HG02588 (cell line): Measurements from ENCODE around the gene GNG7.

Experiments used
- ATAC-seq: cut with Tn5 transposase; IDR thresholded peaks from one replicate; pipeline ENCODE4 v1.9.1; 2021; ENCODE audit warnings: mild to moderate bottlenecking, moderate library complexity; ENCODE audit not compliant: unreplicated experiment

Gene GNG7

GRCh38 chr19:2726904-2727639 lies 24.6 kb upstream of the GNG7 start:
- no peak for ATAC-seq

DNA sequence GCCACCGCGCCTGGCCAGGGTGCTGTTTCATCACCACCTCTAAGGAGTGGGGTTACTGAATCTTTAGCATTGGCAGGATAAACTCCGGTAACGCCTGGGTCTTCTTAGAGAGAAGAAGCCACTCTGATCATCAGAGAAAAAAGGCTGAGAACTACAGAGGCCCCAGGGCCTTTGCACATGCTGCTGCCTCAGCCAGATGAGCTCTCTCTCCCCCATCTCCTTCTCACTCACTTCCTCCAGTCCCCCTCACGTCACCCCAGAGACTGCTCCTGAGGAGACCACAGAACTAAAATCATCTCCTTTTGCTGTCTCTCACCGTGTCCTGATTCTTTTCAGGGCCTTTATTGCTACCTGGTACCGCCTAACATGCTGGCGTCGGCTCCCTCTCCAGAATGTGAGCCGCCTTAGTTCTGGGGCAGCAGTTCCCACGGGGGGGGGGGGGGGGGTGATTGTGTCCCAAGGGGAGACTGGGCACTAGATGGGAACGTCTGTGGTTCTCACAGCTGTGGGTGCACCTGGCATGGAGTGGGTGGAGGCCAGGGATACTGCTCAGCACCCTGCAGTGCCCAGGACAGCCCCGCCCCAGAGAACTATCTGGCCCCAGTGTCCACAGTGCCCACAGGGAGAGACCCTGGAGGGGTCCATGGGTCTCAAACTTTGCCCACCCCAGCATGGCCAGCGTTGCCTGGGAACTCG lies 23.8 kb upstream of the GNG7 start:
- no peak for ATAC-seq

GRCh38 chr19:2724148-2724557 lies 21.7 kb upstream of the GNG7 start:
- ATAC-seq = no peak

GRCh38 chr19:2723747-2724146 lies 21.3 kb upstream of the GNG7 start:
- no peak for ATAC-seq

DNA sequence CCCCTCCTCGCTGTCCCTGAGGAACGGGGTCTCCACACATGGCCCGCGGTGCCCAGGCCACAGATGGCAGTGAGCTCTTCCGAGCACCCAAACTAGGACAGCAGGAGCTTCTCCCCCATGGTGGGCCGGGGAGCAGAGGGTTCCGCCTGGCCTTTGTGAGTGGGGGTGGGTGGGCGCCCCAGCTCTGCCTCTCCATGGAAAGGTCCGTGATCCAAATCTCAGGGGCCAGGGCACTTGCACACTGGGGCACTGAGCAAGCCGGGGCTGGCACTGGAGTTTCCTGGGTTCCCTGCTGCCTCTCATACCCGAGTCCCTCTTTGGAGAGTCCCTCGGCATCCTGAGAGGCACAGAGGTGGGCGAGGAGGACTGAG lies 20.8 kb upstream of the GNG7 start:
- no peak for ATAC-seq

- no peak for ATAC-seq
These were observed 20.2 kb upstream of the GNG7 start for GRCh38 chr19:2722541-2723344.

- no peak for ATAC-seq
These were observed 19.4 kb upstream of the GNG7 start for GRCh38 chr19:2721570-2722540.

DNA sequence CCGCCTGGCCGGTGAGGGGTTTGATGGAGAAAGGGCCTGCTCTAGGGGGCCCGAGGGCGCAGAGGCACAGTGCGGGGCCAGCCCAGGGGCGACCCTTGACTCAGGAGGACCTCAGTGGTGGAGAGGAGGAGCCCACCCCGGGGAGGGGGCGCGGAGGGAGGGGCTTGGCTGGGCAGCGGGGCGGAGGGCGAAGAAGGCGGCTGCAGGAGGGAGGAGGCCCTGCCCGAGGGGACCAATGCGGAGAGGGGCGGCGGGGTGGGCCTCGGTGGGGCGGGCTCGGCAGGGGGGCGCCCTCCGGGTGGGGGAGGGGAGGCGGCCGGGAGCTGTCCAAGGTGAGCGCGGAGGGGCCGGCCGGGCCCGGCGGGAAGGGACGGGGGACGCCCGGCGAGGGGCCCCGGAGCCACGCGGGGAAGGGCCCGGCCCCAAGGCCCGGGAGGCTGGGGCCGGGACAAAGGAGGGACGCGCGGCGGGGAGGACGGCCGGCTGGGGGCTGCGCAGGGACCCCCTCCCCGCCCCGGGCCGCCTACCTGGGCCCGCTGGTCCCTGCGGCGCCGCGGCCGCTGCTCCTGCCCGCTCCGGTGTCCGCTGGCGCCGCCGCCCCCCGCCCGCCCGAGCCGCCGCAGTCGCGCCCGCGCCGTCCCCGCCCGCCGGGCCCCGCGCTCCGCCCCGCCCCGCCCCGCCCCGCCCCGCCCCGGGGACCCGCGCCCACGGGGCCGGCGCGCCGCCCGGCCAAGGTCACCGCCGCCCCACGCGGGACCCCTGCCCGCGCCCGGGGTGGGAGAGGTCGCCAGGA lies 18.5 kb upstream of the GNG7 start, which contains the start of gene DIRAS1:
TSS of gene DIRAS1 (minus strand) at position 596 of the 793 bp plus-strand sequence. CDS start 3,566 bp downstream, outside the sequence.
- no peak for ATAC-seq

DNA sequence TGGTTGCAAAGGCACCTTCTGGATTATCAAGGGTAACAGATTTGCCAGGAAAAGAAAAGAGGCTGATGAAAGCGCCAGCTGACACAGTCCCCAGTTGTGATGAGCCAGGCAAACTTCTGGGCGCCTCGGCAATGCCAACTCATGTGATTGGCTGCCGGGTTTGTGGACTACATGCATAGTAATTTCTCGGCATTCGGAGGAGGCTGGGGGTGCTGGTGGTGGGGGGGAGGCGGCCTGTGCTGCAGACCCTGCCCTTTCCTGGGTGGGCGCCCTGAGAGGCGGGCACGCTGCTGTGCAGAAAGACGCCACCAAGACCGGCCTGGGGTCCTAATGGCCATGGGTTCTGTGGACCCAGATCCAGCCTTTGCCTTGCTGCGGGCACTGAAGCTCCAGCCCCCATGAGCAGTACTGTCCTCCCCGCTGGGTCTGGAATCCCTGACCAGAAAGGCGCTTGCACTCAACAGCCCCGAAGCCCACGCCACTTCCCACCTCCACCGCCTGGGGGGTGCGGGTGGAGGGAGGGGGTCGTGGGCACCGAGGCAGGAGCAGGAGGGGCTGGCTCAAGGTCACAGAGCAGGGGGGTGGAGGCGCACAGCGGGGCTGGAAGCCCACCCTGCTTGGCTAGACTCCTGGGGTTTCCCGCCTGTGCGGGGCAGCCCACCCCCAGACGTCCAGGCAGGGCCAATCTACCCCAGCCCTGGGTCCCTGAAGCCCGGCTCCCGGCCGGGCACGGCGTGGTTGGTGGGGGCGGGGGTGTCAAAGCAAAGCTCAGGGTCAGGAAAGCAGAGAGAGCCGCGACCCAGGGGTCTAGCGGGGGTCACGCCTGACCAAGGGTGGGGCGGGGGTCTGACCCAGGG lies 17.7 kb upstream of the GNG7 start:
- ATAC-seq = no peak

GRCh38 chr19:2719232-2719735 lies 16.8 kb upstream of the GNG7 start:
- ATAC-seq = no peak

DNA sequence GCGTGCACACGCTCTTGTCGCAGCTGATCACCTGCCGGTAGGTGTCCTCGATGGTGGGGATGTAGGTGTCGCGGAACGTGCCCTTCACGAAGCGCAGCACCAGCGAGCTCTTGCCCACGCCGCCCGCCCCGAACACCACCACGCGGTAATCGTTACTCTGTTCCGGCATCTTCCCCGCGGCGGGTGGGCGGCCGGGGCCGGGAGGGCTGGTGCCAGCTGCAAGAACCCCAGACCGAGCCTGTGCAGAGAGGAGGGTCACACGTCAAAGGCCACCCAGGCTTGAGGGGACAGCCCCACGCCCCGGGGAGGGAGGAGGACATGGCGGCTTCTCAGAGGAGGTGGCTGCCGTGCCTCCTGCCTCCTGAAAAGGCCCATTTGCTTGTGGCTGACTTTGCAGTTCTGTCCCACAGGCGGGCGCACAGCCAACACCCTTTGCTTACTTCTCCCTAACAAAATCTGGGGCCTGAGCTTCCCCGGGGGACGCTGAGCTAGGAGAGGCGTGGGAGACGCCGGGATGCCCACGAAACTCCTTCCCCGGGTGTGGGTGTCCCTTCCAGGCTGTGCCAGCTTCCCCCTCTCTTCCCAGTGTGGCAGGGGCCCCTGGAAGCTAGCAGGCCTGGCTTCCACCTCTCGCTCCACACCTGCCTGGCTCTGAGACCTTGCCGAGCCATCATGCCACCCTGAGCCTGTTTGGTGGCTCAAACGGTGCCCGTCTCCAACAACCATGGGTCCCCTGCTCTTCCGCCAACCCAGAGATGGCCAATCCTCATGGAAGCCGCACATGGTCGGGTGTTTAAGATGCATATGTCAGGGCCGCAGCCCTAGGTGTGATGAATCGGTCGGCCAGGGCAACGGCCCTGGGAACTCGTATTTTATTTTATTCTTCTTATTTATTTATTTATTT lies 15.4 kb upstream of the GNG7 start:
- ATAC-seq = no peak

- ATAC-seq = no peak
These were observed 14.5 kb upstream of the GNG7 start for GRCh38 chr19:2716722-2717637.

GRCh38 chr19:2716275-2716650 lies 13.8 kb upstream of the GNG7 start:
- no peak for ATAC-seq

DNA sequence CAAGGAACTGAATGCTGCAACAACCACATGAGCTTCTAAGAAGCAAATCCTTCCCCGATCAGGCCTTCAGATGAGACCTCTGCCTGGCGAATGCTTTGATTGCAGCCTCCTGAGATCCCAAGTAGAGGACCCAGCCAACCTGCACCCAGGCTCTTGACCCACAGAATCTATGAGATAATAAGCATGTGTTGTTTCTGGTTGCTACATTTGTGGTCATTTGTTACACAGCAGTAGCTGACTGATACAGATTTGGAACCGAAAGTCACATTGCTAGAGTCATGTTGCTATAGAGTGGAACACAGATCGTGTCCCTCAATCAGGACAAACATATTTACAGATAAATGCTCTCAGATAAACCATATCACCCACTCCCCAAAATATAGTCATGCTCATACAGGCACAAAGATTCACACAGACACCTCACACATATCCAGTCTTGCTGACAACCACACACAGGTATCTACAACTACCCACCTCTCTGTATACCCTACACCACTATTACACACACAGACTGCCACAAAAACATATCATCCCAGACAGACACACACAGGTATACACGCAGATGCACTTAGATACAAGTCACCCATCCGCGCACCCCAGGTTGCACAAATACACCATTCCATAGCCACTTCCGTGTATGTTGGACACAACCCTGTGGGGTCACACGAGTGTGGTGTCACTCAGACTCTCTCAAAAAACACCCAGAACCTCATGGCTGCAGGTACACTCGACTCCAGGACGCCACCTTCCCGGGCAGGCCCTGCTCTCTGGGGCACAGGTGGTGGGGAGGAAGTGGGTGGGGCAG lies 13.2 kb upstream of the GNG7 start:
- ATAC-seq = no peak

DNA sequence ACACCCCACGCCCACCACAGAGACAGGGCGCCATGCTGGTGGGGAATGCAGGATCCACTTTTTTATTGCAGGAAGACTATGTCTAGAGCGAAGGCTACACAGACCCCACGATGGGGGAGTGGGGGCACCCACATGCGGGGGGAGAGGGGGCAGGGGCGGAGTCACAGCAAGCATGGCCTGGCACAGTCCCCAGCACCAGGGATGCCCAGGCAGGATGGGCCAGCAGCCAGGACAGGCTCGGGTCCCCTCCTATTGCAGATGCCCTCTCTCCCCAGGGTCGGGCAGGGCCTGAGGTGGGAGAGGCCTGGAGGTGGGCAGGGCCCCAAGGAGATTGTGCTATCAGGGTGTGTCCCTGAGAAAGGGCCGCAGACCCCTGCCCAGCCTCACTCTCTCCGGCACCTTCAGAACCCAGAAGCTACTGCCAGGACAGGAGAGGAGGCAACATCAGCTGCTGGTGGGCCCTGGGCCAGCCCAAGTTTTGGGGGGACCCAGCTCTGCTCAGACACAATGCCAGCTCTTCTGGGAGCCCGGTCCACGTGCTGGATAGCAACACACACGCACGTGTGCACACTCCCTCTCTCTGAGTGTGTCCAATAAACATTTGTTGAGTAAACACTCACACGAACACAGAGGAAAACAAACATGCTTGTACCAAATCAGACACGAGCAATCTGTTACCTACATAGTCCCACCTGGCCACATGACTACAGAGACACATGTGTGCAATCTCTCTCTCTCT lies 12.2 kb upstream of the GNG7 start:
- no peak for ATAC-seq
